HG03439 (cell line): Measurements from ENCODE around the gene STAT3.
"Not testable (repeated sequence)": the region's sequence is repeated elsewhere in the genome, so short reads cannot be mapped to it uniquely, and the experiment has no call there.

Source experiments
- ATAC-seq: cut with Tn5 transposase; IDR thresholded peaks from one replicate; pipeline ENCODE4 v1.9.1; 2021; ENCODE audit warnings: mild to moderate bottlenecking, moderate library complexity; ENCODE audit not compliant: unreplicated experiment

Gene STAT3

DNA sequence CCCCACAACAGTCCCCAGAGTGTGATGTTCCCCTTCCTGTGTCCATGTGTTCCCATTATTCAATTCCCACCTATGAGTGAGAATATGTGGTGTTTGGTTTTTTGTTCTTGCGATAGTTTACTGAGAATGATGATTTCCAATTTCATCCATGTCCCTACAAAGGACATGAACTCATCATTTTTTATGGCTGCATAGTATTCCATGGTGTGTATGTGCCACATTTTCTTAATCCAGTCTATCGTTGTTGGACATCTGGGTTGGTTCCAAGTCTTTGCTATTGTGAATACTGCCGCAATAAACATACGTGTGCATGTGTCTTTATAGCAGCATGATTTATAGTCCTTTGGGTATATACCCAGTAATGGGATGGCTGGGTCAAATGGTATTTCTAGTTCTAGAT is 123.9 kb downstream of the STAT3 start:
- not testable (repeated sequence) for ATAC-seq
